Loucy (cell line): ENCODE results near the gene VEGFD.

ENCODE experiments used
- CTCF ChIP-seq: fragments of 200-600 bp; sonication (generic); conservative IDR thresholded peaks from 2 replicates; pipeline ENCODE4 v1.5.1; 2014; ENCODE audit warnings: mild to moderate bottlenecking, antibody characterized with exemption, low read length
- EZH2phosphoT487 ChIP-seq: fragments of 200-600 bp; IDR thresholded peaks from 2 replicates; pipeline ENCODE4 v1.6.1; 2018; ENCODE audit warnings: antibody characterized with exemption, mild to moderate bottlenecking, moderate library complexity, borderline replicate concordance

DNA sequence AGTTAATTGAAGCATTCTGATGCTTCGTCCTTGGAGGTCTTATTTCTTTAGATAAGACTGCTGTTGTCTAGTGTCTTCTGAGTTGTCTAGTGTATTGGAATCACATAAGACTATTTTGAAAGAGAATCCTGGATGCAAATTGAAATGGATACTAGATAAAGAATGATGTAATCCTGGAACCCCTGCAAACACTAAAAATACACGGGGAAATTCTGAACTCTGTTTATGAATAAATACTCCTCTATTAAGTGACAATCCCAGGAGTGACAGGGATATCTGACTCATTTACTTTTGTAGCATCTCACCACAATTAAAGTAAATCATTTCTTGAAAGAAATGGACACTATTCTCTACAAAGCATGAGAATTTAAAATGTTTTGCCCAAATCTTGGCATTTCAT is 69.7 kb downstream of the VEGFD start:
- TF ChIP-seq CTCF (no peak), EZH2phosphoT487 (no peak)
